HG02642 (cell line): ENCODE results near the gene SPECC1.

ENCODE experiments used
- ATAC-seq: cut with Tn5 transposase; IDR thresholded peaks from one replicate; pipeline ENCODE4 v1.9.1; 2021; ENCODE audit warnings: mild to moderate bottlenecking; ENCODE audit not compliant: unreplicated experiment, poor library complexity

SPECC1 gene

DNA sequence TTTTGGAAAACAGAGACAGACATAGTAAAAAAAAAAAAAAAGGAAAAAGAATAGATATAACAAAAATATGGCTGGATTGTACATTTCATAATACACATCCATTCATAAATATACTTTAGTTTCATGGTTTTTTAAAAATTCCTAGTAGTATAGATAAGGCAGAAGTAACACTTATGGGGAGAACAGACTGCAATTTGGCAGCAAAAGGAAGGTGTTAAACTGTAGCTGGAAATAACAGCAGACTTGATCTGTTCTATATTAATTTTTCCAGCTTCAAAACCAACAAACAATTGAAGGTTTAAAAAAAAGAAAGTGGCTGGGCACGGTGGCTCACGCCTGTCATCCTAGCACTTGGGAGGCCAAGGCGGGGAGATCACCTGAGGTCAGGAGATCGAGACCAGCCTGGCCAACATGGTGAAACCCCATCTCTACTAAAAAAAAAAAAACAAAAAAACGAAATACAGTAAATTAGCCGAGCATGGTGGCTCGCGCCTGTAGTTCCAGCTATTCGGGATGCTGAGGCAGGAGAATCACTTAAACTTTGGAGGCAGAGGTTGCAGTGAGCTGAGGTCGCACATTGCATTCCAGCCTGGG is 191.8 kb downstream of the SPECC1 start:
- ATAC-seq, result no peak

DNA sequence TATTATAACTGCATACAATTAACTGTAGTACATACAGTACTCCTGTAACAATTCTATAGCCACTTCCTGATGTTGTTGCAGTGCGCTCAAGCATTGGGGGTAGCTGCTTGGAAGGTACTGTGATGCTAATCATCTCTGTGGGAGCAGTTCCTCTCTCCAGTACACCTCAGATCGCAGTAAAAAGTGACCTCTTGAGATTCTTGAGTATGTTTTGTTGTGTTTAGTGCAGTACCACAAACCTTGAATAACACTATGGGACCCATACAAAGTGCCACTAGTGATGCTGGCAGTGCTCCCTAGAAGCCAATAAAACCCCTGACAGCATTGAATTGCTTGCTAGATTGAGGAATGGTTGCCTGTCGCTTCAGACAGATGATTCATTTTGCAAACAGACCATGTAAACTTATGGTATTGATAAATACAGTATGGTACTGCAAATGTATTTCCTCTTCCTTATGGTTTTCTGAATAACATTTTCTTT is 193.0 kb downstream of the SPECC1 start:
- no peak for ATAC-seq

DNA sequence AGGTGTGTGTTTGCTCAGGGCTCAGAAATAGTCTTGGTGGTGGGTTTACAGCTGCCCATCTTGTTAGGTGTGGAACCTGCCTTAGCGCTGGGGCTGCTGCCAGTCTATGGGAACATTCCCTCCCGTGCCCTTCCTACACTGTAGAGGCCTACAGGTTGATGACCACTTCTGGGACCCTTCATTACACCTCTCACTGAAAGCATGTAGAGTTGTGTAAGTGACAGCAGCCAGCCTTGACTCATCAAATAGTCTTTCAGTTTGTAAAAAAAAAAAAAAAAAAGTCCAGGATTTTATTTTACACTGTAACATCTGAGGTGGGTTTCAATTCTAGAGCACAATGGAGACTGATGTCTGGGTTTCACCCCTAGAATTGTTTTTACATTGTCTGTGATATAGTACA is 193.9 kb downstream of the SPECC1 start:
- no peak for ATAC-seq

DNA sequence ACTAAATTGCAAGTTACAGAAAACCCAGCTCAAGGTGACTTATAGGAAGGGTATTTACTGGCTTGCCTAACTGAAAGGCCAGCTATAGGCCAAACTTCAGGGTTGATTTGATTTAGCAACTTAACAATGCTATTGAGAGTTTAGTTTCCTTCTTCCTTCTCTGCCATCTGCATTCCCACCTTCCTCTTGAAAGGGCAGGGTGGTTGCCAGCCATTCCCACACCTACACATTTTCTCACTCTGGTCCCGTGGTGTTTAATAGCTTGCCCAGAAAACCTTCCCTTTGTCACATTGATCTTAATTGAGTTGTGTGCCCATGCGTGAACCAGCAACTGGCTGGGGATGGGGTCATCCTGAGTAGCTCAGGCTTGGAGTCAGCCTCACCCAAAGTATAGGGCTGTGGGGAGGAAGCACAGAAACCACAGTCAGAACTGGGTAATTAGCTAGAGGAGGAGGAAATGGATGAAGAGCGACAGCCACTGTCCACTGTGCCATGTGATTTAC is 194.7 kb downstream of the SPECC1 start:
- ATAC-seq, result no peak

DNA sequence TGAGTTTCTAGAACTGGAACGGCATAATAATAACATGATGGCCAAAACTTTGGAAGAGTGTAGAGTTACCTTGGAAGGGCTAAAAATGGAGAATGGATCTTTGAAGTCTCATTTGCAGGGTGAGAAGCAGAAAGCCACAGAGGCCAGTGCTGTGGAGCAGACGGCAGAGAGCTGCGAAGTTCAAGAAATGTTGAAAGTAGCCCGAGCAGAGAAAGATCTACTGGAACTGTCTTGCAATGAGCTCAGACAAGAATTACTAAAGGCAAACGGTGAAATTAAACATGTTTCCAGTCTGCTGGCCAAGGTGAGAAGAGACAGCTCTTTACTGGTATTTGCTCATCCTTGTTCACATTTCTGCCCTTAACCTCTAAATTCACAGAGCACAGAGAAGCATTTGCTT is 196.4 kb downstream of the SPECC1 start:
- no peak for ATAC-seq

DNA sequence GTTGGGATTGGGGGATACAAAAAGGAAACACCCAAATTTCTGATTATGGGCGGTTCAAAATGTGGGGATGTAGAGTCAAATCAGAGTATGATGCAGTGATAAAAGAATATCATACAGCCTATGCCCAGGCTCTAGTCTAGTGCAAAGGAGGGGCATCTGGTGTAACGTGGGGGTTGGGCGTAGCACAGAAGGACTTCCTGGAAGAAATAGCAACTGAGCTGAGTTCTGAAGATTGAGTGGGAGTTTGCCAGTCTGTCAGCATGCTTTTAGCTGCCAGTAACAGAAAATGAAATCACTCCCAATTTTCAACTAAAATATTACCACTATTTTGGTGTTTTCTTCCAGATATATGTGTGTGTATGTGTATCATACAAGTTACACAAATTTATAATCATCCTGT is 196.9 kb downstream of the SPECC1 start:
- ATAC-seq, result no peak

DNA sequence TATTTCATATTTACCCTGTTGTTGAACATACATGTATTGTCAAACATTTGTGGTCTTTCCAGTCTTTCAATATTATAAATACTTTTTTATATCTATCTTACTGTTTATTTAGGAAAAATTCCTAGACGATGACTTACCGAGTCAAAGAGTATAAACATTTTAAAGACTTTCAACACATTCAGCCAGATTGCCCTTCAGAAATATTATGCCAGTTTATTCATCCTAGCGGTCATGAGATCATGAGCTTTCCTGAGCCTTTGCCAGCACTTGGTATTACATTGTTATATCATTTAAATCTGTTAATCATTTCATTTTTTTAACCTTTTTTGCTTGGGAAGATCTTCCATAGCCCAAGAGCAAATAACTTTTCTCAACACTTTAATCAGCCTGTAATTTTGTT is 197.4 kb downstream of the SPECC1 start:
- ATAC-seq, result no peak

DNA sequence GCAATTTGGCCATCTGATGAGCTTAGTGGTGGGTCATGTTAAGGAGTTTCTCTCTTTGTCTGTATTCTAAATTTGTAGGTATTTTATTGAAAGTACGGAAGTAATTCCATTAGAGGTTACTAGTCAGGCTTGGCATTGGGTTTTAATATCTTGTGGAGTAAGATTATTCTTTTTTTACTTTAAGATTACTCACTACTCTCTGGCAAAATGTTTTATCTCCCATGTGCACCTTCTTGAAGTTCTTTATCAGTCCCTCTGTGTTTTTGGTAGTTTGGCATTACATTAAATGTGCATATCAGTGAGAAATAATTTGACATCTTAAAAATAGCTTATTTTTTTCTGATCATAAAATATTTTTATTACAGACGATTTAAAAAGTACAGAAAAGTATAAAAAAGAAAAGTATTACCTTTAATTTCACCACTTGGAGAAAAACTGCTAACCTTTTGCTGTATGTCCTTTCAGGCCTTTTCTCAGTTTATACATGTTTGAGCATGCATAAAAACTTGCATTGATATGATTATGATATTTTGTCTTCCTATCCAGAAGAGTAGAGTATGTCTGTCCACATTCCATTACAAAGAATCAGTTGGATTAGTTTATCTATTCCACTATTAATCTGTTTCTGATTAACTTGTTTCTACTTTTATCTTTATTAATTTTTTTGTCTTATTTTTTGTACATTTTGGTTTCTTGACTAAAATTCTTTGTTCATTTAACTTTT is 198.3 kb downstream of the SPECC1 start:
- ATAC-seq, result no peak

DNA sequence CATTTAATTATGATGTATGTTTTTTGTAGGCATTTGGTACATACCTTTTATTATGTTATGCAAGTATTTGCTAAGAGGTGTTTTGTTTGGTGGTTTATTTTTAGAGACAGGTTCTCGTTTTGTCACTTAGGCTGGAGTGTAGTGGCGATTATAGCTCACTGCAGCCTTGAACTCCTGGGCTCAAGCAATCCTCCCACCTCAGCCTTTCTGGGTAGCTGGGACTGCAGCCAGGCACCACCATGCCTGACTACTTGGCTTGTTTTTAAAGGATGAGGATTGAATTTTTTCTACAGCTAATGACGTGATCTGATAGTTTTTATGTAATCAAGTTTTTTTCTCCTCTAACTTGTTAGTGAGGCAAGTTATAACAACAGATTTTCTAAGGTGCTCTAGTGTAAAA is 199.6 kb downstream of the SPECC1 start:
- no peak for ATAC-seq

DNA sequence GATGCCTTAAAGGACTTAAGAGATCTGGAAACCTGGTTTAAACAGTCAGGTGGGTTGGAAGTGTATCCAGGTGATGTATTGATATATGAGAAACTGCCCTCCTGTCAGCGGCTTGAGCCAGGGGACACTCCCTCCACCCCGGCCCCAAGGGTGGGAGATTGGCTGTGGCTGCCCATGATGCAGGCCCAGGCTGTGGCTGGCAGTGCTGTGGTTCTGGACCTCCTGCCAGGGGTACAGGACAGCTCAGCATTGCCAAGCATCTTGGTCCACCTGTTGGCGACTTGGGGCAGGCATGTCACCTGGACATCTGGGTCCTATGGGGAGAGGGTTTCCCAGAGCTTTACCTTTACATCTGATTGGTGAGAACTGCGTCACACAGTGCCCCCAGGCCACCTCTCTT is 201.0 kb downstream of the SPECC1 start:
- ATAC-seq, result no peak

DNA sequence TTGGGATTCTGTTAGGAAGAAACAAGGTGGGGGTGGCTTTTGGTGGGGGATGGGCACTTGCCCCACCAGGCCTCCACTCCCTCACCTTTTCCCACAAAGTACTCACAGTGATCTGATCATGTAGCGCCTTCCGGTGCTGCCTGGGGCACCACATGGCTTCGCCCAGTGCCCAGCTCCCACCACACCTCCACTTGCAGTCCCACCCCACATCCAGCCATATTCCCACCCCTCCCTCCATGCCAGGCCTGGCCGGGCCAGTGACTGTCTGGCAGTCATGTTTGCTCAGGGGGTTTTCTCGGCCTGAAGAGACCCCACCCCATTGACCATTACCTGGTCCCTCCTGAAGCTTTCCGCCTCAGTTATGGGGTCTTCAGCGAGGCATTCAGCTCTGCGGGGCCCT is 201.5 kb downstream of the SPECC1 start:
- ATAC-seq, result no peak

DNA sequence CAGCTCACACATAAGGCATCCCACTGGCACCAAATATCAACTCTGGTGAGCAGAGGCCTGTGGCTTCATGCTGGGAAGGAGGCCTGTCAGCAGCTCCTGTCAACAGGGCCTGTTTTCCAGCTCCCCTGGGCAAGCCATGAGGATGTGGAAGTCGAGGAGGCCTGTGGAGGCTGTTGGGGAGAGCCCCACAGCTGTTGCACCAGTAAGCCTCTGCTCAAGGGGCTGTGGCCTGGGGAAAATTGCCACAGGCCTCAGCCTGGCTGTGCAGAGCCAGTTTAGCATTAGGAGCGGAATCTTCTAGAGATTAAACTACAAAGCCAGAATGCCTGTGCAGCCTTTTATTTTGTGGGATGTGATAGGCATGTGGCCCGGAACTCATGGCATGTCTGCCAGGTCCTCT is 202.1 kb downstream of the SPECC1 start:
- ATAC-seq, result no peak

DNA sequence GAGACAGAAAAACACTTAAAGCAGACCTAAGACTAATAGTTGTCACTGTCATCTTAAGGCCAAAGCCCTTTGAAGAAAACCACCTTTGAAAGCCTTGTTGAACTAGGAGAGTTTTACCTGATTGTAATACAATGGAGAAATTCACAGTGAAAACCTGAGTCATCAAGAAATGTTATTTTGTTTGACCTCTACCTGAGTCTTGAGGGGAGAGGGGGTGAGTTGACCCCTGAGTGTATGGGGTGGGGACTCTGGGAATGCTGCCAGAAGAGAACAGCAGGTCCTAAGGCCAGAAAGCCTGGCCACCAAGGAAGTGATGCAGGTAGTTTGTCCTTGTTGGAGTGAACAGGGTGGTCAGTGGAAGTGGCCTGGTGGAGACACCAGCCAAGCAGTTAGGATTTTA is 204.3 kb downstream of the SPECC1 start:
- ATAC-seq, result no peak

DNA sequence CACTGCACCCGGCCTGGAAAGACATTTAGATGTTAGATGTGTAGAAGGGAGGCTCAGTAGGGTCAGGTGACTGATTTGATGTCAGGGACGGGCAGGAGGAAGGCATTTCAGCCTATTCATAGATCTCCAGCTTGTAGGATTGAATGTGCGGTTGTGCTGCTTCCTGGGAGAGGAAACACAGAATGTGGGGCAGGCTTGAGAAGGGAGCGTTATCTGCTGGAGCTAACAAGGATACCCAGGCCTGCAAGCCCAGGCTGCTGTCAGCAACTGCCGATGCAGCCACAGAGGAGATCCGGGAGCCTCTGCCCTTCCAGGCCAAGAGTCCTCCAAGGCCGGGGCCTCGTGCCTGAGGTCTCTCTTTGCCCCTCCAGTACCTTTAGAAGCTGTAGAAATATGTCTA is 205.6 kb downstream of the SPECC1 start:
- no peak for ATAC-seq

DNA sequence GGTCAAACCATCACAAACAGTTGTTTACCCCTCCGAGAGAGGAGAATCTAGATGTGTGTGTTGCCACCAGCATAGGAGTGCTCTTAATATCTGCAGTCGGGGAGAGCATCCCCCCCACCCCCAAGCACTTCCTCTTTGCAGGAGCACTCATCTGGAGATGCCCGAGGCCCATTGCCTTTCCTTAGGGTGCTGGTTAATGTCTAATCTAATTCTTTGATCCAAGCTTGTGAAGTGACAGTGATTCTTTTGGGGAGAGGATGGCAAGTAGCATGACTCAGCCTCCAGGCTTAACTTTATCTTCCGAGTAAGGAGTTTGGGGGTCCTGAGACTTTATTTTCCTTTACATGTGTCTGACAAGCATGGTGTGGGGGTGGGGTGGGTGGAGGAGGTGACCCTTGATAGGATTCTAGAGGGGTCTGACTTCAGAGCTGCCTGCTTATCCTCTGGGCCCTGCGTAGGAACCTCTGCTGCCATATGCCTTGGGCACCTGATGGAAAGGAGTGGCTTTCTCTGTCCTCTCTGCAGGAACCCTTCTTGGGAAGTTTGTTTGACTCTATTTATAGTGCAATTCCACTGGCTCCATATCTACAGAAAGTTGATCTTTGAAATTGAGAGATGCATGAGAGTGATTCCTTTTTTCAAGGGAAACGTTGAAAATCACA is 207.1 kb downstream of the SPECC1 start:
- ATAC-seq, result no peak

DNA sequence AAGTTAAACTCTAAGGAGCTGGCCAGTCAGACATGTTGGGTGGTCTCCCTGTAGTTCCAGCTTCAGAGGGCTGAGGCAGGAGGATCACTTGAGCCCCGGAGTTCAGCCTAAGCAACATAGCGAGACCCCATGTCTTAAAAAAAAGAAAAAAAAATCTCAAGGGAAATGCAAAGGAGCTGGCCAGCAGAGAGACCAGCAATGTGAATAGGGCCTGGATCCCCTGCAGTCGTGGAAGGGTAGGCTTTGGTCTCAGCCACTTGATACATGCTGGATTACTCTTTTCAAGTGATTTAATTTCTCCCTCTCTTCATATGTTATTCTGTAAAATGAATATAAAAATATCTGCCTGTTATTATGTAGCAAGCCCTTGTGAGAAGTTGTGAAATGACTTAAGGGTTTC is 207.7 kb downstream of the SPECC1 start:
- no peak for ATAC-seq

DNA sequence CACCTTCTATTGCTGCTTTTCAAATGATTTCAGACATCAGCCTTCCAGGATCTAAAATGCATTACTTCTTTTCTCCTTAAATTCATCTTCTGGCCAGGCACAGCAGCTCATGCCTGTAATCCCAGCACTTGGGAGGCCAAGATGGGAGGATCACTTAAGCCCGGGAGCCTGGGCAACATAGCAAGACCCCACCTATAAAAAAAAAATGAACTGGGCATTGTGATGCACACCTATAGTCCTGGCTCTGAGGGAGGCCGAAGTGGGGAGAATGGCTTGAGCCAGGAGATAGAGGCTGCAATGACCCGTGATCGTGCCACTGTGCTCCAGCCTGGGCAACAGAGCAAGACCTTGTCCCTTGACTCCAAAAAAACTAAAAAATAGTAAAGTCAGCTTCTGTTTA is 208.5 kb downstream of the SPECC1 start:
- ATAC-seq, result no peak

DNA sequence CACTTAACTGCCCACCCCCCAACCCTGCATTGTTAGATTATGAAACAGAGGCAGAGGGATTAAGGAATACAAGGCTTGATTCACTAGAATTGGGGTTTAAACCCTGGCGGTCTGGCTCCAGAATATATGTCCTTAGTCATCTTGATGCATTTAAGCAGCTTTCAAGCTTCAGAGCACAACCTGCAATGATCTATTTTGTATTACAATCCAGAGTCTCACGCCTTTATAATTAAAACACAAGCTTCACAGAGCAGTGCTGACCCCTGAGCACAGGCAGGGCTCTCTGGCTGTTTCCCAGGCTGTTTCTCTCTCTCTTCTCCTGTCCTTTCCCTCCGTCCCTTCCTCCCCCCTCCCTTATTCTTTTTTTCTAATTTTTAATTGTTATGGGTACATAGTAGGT is 209.1 kb downstream of the SPECC1 start:
- no peak for ATAC-seq

DNA sequence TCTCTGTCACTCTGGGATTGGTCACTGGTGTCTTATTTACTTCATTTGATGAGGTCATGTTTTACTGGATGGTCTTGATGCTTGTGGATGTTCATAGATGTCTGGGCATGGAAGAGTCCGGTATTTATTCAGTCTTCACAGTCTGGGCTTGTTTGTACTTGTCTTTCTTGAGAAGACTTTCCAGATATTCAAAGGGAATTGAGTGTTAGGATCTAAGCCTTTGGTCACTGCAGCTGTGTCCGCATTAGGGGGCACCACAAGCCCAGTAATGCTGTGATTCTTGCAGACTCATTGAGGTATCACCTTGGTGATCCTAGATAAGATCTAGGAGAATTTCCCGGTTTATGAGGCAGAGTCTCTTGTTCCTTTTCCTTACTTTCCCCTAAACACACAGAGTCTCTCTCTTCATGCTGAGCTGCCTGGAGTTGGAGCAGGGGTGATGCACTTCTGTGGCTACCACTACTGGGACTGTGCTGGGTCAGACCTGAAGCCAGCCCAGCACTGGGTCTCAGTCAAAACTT is 214.7 kb downstream of the SPECC1 start:
- ATAC-seq, result no peak

DNA sequence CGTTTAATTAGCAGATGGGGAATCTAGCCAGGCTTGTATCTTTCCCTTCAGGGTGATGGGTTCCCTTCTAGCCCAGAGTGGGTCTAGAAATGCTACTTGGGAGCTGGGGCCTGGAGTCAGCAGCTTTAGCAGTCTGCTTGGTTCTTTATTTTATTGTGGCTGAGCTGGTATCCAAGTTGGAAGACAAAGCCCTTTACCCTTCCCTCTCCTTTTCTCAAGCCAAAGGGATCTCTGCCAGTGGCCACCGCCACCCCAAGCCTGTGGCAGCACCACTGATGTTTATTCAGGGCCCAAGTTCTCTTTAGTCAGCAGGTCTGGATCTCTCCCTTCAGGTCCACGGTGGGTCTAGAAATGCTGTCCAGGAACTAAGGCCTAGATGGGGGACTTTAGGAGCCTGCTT is 215.2 kb downstream of the SPECC1 start:
- no peak for ATAC-seq
